Fibroblast of pulmonary artery (primary cell): ENCODE data around the gene EVI5L.

Source experiments
- DNase-seq: peaks from one replicate; pipeline ENCODE4 v3.0.0-alpha.2; 2010; ENCODE audit warnings: low read depth
- H3K4me3 ChIP-seq: replicated peaks from 2 replicates; pipeline ENCODE4 v1.5.1; 2011; ENCODE audit warnings: low read depth, mild to moderate bottlenecking, control low read depth, low read length, moderate library complexity
- TF ChIP-seq, protein P1 (sequence below): IDR thresholded peaks from 2 replicates; pipeline ENCODE4 v1.5.1; 2011; ENCODE audit warnings: mild to moderate bottlenecking, control low read depth, low read length, inconsistent platforms; ENCODE audit errors: missing control alignments

EVI5L gene

DNA sequence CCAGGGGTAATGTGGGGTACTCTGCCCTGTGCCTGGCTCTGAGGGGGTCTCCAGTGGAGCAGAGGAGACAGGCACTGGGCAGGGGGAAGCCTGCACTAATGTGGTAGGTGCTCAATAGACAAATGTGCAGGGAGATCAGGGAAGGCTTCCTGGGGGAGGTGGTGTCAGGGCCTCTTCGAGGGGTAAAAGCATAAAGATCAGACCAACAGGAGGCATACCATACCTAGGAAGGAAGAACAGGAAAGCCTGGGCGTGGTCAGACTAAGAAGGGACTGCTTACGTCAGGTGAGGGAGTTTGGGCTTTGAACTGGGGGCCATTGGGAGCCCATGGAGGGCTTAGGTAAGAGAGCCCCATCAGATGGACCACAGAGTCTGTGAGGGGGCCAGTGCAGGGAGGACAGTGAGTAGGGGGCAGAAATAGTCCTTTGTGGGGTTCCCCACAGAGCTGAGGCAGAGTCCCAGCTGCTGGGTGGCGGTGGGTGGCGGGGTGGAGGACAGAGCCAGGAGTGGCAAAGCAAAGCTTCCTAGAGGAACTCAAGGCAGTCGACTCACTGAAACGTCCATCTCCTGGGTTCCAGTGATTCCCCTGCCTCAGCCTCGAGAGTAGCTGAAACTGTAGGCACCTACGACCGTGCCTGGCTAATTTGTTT is 35.4 kb downstream of the EVI5L start:
- no peak overlapping the region for H3K4me3 ChIP-seq
- TF ChIP-seq, protein P1, sequence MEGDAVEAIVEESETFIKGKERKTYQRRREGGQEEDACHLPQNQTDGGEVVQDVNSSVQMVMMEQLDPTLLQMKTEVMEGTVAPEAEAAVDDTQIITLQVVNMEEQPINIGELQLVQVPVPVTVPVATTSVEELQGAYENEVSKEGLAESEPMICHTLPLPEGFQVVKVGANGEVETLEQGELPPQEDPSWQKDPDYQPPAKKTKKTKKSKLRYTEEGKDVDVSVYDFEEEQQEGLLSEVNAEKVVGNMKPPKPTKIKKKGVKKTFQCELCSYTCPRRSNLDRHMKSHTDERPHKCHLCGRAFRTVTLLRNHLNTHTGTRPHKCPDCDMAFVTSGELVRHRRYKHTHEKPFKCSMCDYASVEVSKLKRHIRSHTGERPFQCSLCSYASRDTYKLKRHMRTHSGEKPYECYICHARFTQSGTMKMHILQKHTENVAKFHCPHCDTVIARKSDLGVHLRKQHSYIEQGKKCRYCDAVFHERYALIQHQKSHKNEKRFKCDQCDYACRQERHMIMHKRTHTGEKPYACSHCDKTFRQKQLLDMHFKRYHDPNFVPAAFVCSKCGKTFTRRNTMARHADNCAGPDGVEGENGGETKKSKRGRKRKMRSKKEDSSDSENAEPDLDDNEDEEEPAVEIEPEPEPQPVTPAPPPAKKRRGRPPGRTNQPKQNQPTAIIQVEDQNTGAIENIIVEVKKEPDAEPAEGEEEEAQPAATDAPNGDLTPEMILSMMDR = no peak
- DNase-seq = no peak

- DNase-seq = no peak
- TF ChIP-seq, protein P1 = no peak
- H3K4me3 ChIP-seq = no peak overlapping the region
These were observed 36.5 kb downstream of the EVI5L start for GRCh38 chr19:7866399-7867091.

- H3K4me3 ChIP-seq = no peak overlapping the region
- TF ChIP-seq, protein P1 = no peak
- no peak for DNase-seq
These were observed 37.2 kb downstream of the EVI5L start for GRCh38 chr19:7867092-7867844.

- H3K4me3 ChIP-seq = no peak overlapping the region
- DNase-seq = no peak
- TF ChIP-seq, protein P1 = no peak
These were observed 38.3 kb downstream of the EVI5L start for GRCh38 chr19:7868326-7868670.

GRCh38 chr19:7868671-7869452 is 38.8 kb downstream of the EVI5L start:
- TF ChIP-seq, protein P1 = peak; percentile 26
- H3K4me3 ChIP-seq = peak overlapping the region; percentile 30

GRCh38 chr19:7869453-7869909 is 39.5 kb downstream of the EVI5L start:
- peak overlapping the region; percentile 29 for H3K4me3 ChIP-seq
- peak; percentile 40 for DNase-seq
- TF ChIP-seq, protein P1 = no peak

More at GRCh38 chr19:7868671-7869452, 38.8 kb downstream of the EVI5L start:
- DNase-seq = peak; percentile 62
